HG02759 (cell line): ENCODE measurements around the gene CCR2.

Experiments used
- ATAC-seq: cut with Tn5 transposase; IDR thresholded peaks from one replicate; pipeline ENCODE4 v1.9.1; 2021; ENCODE audit warnings: mild to moderate bottlenecking, moderate library complexity; ENCODE audit not compliant: unreplicated experiment

CCR2 gene

DNA sequence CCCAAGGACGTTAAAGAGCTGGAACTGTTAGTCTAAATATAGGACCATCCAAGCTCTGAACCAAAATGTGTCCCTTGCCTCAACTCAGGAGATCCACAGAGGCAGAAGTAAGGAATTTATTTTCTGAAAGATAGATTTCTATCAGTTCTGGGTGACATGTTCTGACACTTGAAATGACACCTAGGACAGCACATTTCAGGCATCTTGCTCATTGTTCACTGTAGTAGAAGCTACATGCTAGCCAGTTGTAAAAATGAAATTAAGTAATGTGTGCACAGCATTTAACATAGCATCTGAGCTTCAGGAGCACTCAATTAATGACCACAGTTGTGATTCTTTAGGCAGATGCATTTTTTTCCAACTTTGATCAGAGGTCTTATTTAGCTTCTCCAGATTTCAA lies 567 bp downstream of the CCR2 start:
- ATAC-seq = no peak

DNA sequence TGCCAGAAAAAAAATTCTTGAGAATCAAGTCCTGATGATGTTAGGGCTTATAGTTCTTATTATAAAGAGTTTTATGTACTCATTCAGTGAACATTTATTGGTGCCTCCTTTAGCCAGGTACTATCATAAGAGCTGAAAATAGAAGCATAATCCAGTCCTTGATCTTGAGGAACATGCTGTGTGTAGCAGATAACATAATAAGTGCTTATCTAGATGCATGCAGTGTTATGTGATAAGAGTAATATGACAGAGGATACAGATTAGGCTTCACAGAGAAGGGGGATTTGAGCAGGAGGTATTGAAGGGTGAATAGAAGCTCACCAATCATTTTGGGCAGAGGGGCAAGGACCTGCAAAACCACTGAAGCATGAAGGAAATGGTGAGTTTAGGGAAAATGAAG lies 1.1 kb downstream of the CCR2 start:
- no peak for ATAC-seq

DNA sequence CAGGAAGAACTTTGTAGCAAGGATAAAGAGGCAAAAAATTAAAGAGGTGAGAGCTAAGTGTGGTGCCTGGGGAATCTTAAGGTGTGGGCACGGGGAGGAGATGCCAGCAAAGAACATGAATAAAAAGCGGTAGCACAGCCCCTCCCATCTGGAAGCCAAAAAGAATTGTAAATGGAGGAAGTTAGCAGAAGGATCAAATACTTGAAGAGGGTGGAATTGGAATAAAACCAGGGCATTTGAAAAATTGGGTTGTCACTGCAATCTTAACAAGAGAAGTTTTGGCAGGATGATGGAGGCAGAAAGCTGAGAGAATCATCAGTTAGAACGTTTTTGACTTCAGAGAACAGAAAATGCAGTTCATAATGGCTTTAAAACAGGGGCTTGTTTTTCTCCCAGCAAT lies 2.4 kb downstream of the CCR2 start:
- ATAC-seq = no peak

- ATAC-seq = no peak
These were observed 3.0 kb downstream of the CCR2 start for GRCh38 chr3:46356909-46357308.

DNA sequence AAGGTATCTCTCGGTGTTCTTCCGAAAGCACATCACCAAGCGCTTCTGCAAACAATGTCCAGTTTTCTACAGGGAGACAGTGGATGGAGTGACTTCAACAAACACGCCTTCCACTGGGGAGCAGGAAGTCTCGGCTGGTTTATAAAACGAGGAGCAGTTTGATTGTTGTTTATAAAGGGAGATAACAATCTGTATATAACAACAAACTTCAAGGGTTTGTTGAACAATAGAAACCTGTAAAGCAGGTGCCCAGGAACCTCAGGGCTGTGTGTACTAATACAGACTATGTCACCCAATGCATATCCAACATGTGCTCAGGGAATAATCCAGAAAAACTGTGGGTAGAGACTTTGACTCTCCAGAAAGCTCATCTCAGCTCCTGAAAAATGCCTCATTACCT lies 4.6 kb downstream of the CCR2 start:
- ATAC-seq = no peak

DNA sequence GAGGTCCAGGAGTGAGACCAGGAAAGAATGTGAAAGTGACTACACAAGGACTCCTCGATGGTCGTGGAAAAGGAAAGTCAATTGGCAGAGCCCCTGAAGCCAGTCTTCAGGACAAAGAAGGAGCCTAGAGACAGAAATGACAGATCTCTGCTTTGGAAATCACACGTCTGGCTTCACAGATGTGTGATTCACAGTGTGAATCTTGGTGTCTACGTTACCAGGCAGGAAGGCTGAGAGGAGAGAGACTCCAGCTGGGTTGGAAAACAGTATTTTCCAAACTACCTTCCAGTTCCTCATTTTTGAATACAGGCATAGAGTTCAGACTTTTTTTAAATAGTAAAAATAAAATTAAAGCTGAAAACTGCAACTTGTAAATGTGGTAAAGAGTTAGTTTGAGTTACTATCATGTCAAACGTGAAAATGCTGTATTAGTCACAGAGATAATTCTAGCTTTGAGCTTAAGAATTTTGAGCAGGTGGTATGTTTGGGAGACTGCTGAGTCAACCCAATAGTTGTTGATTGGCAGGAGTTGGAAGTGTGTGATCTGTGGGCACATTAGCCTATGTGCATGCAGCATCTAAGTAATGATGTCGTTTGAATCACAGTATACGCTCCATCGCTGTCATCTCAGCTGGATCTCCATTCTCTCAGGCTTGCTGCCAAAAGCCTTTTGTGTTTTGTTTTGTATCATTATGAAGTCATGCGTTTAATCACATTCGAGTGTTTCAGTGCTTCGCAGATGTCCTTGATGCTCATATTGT lies 6.0 kb downstream of the CCR2 start:
- no peak for ATAC-seq

DNA sequence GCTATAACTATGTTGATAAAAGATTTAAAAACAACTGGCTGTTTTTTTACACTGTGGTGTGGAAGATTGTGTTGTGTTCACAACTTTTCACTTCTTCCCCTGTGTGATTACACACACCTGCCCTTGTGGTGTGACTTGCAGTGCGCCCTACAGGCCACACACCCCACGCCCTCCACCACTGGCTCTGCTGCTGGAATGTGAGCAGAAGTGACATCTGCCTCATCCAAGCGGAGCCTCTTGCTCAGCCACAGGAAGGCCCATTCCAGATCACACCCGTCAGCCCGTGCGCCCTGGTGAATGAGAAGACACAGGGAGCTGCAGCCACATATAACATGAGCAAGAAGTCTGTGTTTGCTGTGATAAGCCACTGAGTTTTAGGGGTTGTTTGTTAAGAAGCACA lies 7.0 kb downstream of the CCR2 start:
- no peak for ATAC-seq

GRCh38 chr3:46361408-46362283 lies 7.7 kb downstream of the CCR2 start:
- ATAC-seq = no peak

- no peak for ATAC-seq
These were observed 11.1 kb downstream of the CCR2 start for GRCh38 chr3:46365041-46365440.

DNA sequence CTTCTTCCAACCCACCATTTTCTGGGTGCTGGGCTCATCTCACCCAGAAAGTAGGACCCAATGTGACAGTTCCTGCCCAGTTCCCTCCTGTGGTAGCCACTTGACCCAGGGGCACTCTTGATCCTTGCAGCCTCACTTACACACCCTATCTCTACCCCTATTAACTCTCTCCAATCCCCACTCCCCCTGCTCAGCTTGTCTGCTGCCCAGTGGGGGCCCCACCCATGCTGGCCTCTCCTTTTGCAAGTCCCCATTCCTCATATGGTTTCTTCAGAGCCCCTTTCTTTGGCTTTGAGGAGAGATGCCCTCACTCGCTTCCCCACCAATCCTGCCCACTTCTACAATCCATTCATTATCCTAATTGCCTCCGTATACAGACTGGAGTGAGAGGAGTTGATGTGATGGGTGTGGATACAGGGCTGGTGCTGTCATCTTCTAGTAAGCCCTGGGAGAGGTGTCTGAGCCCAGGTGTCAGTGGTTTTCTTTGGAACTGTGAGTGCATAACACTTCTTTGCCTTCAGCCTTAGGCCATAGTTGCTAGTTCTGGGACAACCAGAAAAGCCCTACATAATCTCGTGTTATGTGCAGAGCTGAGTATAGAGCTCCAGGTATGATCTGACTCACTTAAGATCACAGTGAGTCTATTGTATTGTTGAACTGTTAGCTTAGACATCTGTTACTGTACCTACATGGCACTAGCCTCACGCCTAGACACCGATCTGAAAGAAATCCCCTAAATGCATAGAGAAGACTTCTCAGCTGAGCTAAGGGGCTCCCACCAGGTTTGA lies 12.0 kb downstream of the CCR2 start:
- no peak for ATAC-seq

DNA sequence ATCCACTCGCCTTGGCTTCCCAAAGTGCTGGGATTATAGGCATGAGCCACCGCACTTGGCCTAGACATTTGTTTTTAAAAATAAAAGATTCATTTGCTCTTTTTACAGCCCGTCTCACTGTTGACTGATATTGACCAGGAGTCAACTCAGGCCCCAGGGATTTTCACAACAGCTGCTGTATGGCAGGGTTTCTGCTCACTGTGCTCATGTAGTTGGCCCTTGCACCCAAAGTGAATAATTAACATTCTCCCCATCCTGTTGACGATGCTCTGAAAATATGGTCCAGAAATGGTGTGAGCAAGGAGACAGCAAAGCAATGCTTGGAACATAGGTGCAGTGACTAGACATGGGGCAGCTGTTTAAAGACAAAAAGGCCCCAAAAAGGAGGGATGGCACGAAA lies 13.9 kb downstream of the CCR2 start:
- no peak for ATAC-seq

GRCh38 chr3:46368569-46368968 lies 14.7 kb downstream of the CCR2 start:
- peak; percentile 59 for ATAC-seq

GRCh38 chr3:46369151-46369550 lies 15.2 kb downstream of the CCR2 start:
- no peak for ATAC-seq

DNA sequence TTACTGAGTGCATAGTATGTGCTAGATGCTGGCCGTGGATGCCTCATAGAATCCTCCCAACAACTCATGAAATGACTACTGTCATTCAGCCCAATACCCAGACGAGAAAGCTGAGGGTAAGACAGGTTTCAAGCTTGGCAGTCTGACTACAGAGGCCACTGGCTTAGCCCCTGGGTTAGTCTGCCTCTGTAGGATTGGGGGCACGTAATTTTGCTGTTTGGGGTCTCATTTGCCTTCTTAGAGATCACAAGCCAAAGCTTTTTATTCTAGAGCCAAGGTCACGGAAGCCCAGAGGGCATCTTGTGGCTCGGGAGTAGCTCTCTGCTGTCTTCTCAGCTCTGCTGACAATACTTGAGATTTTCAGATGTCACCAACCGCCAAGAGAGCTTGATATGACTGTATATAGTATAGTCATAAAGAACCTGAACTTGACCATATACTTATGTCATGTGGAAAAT lies 15.8 kb downstream of the CCR2 start:
- no peak for ATAC-seq

DNA sequence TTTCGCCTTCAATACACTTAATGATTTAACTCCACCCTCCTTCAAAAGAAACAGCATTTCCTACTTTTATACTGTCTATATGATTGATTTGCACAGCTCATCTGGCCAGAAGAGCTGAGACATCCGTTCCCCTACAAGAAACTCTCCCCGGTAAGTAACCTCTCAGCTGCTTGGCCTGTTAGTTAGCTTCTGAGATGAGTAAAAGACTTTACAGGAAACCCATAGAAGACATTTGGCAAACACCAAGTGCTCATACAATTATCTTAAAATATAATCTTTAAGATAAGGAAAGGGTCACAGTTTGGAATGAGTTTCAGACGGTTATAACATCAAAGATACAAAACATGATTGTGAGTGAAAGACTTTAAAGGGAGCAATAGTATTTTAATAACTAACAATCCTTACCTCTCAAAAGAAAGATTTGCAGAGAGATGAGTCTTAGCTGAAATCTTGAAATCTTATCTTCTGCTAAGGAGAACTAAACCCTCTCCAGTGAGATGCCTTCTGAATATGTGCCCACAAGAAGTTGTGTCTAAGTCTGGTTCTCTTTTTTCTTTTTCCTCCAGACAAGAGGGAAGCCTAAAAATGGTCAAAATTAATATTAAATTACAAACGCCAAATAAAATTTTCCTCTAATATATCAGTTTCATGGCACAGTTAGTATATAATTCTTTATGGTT lies 17.1 kb downstream of the CCR2 start, which contains the start of gene CCR5:
Gene CCR5 (plus strand): TSS at position 108 of the 680 bp plus-strand sequence. CDS start 1,957 bp downstream, outside the sequence.
- ATAC-seq = no peak

DNA sequence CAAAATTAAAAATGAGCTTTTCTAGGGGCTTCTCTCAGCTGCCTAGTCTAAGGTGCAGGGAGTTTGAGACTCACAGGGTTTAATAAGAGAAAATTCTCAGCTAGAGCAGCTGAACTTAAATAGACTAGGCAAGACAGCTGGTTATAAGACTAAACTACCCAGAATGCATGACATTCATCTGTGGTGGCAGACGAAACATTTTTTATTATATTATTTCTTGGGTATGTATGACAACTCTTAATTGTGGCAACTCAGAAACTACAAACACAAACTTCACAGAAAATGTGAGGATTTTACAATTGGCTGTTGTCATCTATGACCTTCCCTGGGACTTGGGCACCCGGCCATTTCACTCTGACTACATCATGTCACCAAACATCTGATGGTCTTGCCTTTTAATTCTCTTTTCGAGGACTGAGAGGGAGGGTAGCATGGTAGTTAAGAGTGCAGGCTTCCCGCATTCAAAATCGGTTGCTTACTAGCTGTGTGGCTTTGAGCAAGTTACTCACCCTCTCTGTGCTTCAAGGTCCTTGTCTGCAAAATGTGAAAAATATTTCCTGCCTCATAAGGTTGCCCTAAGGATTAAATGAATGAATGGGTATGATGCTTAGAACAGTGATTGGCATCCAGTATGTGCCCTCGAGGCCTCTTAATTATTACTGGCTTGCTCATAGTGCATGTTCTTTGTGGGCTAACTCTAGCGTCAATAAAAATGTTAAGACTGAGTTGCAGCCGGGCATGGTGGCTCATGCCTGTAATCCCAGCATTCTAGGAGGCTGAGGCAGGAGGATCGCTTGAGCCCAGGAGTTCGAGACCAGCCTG lies 17.8 kb downstream of the CCR2 start:
- ATAC-seq = no peak

DNA sequence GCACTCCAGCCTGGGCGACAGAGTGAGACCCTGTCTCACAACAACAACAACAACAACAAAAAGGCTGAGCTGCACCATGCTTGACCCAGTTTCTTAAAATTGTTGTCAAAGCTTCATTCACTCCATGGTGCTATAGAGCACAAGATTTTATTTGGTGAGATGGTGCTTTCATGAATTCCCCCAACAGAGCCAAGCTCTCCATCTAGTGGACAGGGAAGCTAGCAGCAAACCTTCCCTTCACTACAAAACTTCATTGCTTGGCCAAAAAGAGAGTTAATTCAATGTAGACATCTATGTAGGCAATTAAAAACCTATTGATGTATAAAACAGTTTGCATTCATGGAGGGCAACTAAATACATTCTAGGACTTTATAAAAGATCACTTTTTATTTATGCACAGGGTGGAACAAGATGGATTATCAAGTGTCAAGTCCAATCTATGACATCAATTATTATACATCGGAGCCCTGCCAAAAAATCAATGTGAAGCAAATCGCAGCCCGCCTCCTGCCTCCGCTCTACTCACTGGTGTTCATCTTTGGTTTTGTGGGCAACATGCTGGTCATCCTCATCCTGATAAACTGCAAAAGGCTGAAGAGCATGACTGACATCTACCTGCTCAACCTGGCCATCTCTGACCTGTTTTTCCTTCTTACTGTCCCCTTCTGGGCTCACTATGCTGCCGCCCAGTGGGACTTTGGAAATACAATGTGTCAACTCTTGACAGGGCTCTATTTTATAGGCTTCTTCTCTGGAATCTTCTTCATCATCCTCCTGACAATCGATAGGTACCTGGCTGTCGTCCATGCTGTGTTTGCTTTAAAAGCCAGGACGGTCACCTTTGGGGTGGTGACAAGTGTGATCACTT lies 18.8 kb downstream of the CCR2 start:
- ATAC-seq = no peak

DNA sequence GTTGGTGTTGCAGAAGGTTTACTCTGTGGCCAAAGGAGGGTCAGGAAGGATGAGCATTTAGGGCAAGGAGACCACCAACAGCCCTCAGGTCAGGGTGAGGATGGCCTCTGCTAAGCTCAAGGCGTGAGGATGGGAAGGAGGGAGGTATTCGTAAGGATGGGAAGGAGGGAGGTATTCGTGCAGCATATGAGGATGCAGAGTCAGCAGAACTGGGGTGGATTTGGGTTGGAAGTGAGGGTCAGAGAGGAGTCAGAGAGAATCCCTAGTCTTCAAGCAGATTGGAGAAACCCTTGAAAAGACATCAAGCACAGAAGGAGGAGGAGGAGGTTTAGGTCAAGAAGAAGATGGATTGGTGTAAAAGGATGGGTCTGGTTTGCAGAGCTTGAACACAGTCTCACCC lies 20.8 kb downstream of the CCR2 start:
- ATAC-seq = no peak

- no peak for ATAC-seq
These were observed 21.3 kb downstream of the CCR2 start for GRCh38 chr3:46375218-46375617.
